ENCODE measurements around the gene CCDC12.

DNA sequence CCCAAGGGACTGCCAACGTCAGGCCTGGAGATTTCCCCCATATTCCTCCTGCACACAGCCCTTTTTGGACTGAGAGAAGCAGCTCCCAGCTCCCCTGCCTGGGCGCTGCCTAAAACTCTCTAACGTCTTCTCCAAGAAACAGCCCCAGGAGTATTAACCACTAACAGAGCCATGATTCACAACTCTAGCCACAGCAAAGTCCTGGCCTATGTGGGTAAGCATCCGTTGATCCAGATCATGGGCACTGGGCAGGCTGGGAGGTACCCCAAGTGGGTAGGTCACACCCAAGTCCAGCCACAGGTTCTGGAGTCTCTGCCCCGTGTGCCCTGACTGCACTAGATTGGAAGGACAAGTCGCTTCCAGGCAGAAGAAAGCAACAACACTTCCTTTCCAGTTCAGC lies 34.8 kb upstream of the CCDC12 start:
- TF ChIP-seq ESRRG (CRISPR knock-in tag; IDR thresholded peaks at IDR 0.05) (no peak), OSR1 (CRISPR knock-in tag; IDR thresholded peaks at IDR 0.05) (no peak), PATZ1 (CRISPR knock-in tag; IDR thresholded peaks at IDR 0.05; ENCODE audit: borderline replicate concordance) (no peak), ZC3H10 (CRISPR knock-in tag; IDR thresholded peaks at IDR 0.05) (no peak), ZFP3 (CRISPR knock-in tag; IDR thresholded peaks at IDR 0.05) (no peak), CSDC2 (CRISPR knock-in tag; IDR thresholded peaks at IDR 0.05) (no peak), ZFP30 (CRISPR knock-in tag; IDR thresholded peaks at IDR 0.05) (no peak), POU6F1 (CRISPR knock-in tag; IDR thresholded peaks at IDR 0.05; ENCODE audit: borderline replicate concordance, low read depth) (no peak)

Data from SK-N-SH treated with all-trans-retinoic acid at 6 μM for 48 hours (cell line).